ENCODE data around the gene DYSF. TPM values are rescaled to one million over a fixed set of nuclear protein-coding genes. Genes with fewer than 3 reads are reported as not detected.

DYSF gene
- total and polyA plus RNA-seq, 2 donors (not counting 1 experiment from before 2014, with no cell fraction given): 0.17 to 0.43 TPM

- no peak overlapping the region for H2AFZ ChIP-seq (ENCODE audit: insufficient read depth, low read depth, low read length, poor library complexity, severe bottlenecking)
- ChIA-PET CTCF (no interaction called here), POLR2A (no interaction called here)
- H3K9me3 ChIP-seq (ENCODE audit: control extremely low read depth in 1 of 3, control insufficient read depth in 2 of 3, insufficient read depth in 1 of 3, low read length in 2 of 3): peaks cover 0 to 15% (median 0%) of the 10 kb centered on the region in 3 donors
- H3K27ac Mint-ChIP-seq: no peak overlapping the region
- no peaks in the 10 kb centered on the region for H3K4me1 ChIP-seq (ENCODE audit: control insufficient read depth in 2 of 2, insufficient read depth in 2 of 2, low read length in 2 of 2)
- no peak overlapping the region for H3K4me3 ChIP-seq (ENCODE audit: control extremely low read depth in 1 of 5, extremely low read depth in 1 of 5, insufficient read depth in 1 of 5, low read depth in 2 of 5, low read length in 4 of 5)
- H3K27me3 Mint-ChIP-seq: no peaks in the 10 kb centered on the region
- TF ChIP-seq EZH2 (IDR thresholded peaks at IDR 0.05; ENCODE audit: borderline replicate concordance, insufficient read depth, low read depth, low read length, poor library complexity, severe bottlenecking): no peak
- no peak overlapping the region for H3K9ac ChIP-seq (ENCODE audit: low read length)
- H3K27me3 ChIP-seq (replicated peaks in 1 of 4; ENCODE audit: control extremely low read depth in 1 of 4, control insufficient read depth in 3 of 4, insufficient read depth in 4 of 4, low read length in 3 of 4): no peaks in the 10 kb centered on the region
- no peaks in the 10 kb centered on the region for H3K79me2 ChIP-seq (ENCODE audit: control insufficient read depth, insufficient read depth, low read length)
- intact Hi-C loops (cut with micrococcal nuclease): no loop called here
- ATAC-seq (ENCODE audit: low read depth) (no peak), DNase-seq (no peak)
- H3K36me3 ChIP-seq (replicated peaks in 1 of 2; ENCODE audit: control extremely low read depth in 1 of 2, control insufficient read depth in 1 of 2, extremely low read depth in 1 of 2, insufficient read depth in 2 of 2, low read length in 1 of 2): no peaks in the 10 kb centered on the region
- no peak overlapping the region for H3K4me2 ChIP-seq (replicated peaks; ENCODE audit: low read depth, low read length, poor library complexity, severe bottlenecking)
- no peaks in the 10 kb centered on the region for H3K4me1 Mint-ChIP-seq
- no peak overlapping the region for H3K27ac ChIP-seq (ENCODE audit: low read length in 2 of 2)
- H4K20me1 ChIP-seq (ENCODE audit: control insufficient read depth, insufficient read depth, low read length, poor library complexity, severe bottlenecking): no peaks in the 10 kb centered on the region
- no peak overlapping the region for H3K4me3 Mint-ChIP-seq
- WGBS (ENCODE audit: insufficient coverage): 73% methylated on average over 6 of the region's 6 CpGs
- no peaks in the 10 kb centered on the region for H3K9me3 Mint-ChIP-seq (ENCODE audit: insufficient read depth)
These were observed 218.0 kb downstream of the DYSF start for GRCh38 chr2:71671203-71671854.

- H3K4me3 ChIP-seq (ENCODE audit: control extremely low read depth in 1 of 5, extremely low read depth in 1 of 5, insufficient read depth in 1 of 5, low read depth in 2 of 5, low read length in 4 of 5): no peak overlapping the region
- ATAC-seq (ENCODE audit: low read depth): no peak
- H3K27me3 ChIP-seq (replicated peaks in 1 of 4; ENCODE audit: control extremely low read depth in 1 of 4, control insufficient read depth in 3 of 4, insufficient read depth in 4 of 4, low read length in 3 of 4): no peaks in the 10 kb centered on the region
- no peak overlapping the region for H3K27ac Mint-ChIP-seq
- ChIA-PET POLR2A (no interaction called here), CTCF (no interaction called here)
- no peak overlapping the region for H3K4me2 ChIP-seq (replicated peaks; ENCODE audit: low read depth, low read length, poor library complexity, severe bottlenecking)
- H3K9ac ChIP-seq (ENCODE audit: low read length): no peak overlapping the region
- peaks cover 4% of the 10 kb centered on the region for H3K27me3 Mint-ChIP-seq
- peaks cover 0 to 15% (median 0%) of the 10 kb centered on the region in 3 donors for H3K9me3 ChIP-seq (ENCODE audit: control extremely low read depth in 1 of 3, control insufficient read depth in 2 of 3, insufficient read depth in 1 of 3, low read length in 2 of 3)
- intact Hi-C loops (cut with micrococcal nuclease): no loop called here
- DNase-seq: no peak
- WGBS (ENCODE audit: insufficient coverage): 91% methylated on average over 27 of the region's 28 CpGs
- no peaks in the 10 kb centered on the region for H3K4me1 ChIP-seq (ENCODE audit: control insufficient read depth in 2 of 2, insufficient read depth in 2 of 2, low read length in 2 of 2)
- no peaks in the 10 kb centered on the region for H4K20me1 ChIP-seq (ENCODE audit: control insufficient read depth, insufficient read depth, low read length, poor library complexity, severe bottlenecking)
- no peak for TF ChIP-seq CTCF (IDR thresholded peaks at IDR 0.05)
- no peak for TF ChIP-seq EZH2 (IDR thresholded peaks at IDR 0.05; ENCODE audit: borderline replicate concordance, insufficient read depth, low read depth, low read length, poor library complexity, severe bottlenecking)
- no peaks in the 10 kb centered on the region for H3K36me3 ChIP-seq (replicated peaks in 1 of 2; ENCODE audit: control extremely low read depth in 1 of 2, control insufficient read depth in 1 of 2, extremely low read depth in 1 of 2, insufficient read depth in 2 of 2, low read length in 1 of 2)
- H3K27ac ChIP-seq (ENCODE audit: low read length in 2 of 2): no peak overlapping the region
- H3K9me3 Mint-ChIP-seq (ENCODE audit: insufficient read depth): no peaks in the 10 kb centered on the region
- H3K4me3 Mint-ChIP-seq: no peak overlapping the region
- H2AFZ ChIP-seq (ENCODE audit: insufficient read depth, low read depth, low read length, poor library complexity, severe bottlenecking): no peak overlapping the region
- H3K79me2 ChIP-seq (ENCODE audit: control insufficient read depth, insufficient read depth, low read length): no peaks in the 10 kb centered on the region
- H3K4me1 Mint-ChIP-seq: no peaks in the 10 kb centered on the region
These were observed 218.8 kb downstream of the DYSF start for GRCh38 chr2:71671895-71672825.

Data from B cell (primary cell).